Mesothelial cell of epicardium (in vitro differentiated cells): Measurements from ENCODE around the gene CAMK2B. TPM values are rescaled to one million over a fixed set of nuclear protein-coding genes. Genes with fewer than 3 reads are reported as not detected.

ENCODE experiments used
- DNase-seq, 2 experiments: peaks; one replicate each; pipeline ENCODE4 v3.0.0; 2021; ENCODE audit warnings: low spot score in 2 of 2; ENCODE audit not compliant: unreplicated experiment in 2 of 2
- H3K27ac Mint-ChIP-seq: 2 replicates; pipeline ENCODE4 v1.8.0; 2021; ENCODE audit warnings: mixed read lengths
- H3K27me3 Mint-ChIP-seq: 2 replicates; pipeline ENCODE4 v1.8.0; 2021; ENCODE audit warnings: low read depth, mixed read lengths
- H3K36me3 Mint-ChIP-seq: 2 replicates; pipeline ENCODE4 v1.8.0; 2021; ENCODE audit warnings: mixed read lengths
- H3K4me1 Mint-ChIP-seq: 2 replicates; pipeline ENCODE4 v1.8.0; 2021; ENCODE audit warnings: mixed read lengths
- H3K4me3 Mint-ChIP-seq: 2 replicates; pipeline ENCODE4 v1.8.0; 2021; ENCODE audit warnings: mild to moderate bottlenecking, moderate library complexity, mixed read lengths
- H3K9me3 Mint-ChIP-seq: 2 replicates; pipeline ENCODE4 v1.8.0; 2021; ENCODE audit warnings: mixed read lengths
- CTCF ChIP-seq: fragments of 200-600 bp; sonication (generic); IDR thresholded peaks from one replicate; pipeline ENCODE4 v1.5.0; 2021; ENCODE audit warnings: antibody characterized with exemption; ENCODE audit not compliant: unreplicated experiment
- total RNA-seq: library from RNA; stranded (reverse); gene quantifications from 3 replicates; pipeline ENCODE4 v1.2.1, GENCODE V29; 2021

Gene CAMK2B
- total RNA-seq, 1 donor from 2014 or later, result 1.8 TPM

GRCh38 chr7:44348300-44348699 is 22.9 kb upstream of the CAMK2B start:
- H3K4me3 Mint-ChIP-seq, result no peak overlapping the region
- no peak overlapping the region for H3K27ac Mint-ChIP-seq
- peaks cover 45% of the 10 kb centered on the region for H3K27me3 Mint-ChIP-seq
- no peak for TF ChIP-seq CTCF
- no peaks in the 10 kb centered on the region for H3K4me1 Mint-ChIP-seq
- no peak for DNase-seq
- no peaks in the 10 kb centered on the region for H3K36me3 Mint-ChIP-seq
- H3K9me3 Mint-ChIP-seq, result peaks cover 13% of the 10 kb centered on the region

GRCh38 chr7:44347546-44348114 is 22.2 kb upstream of the CAMK2B start:
- Mint-ChIP-seq H3K36me3 (no peaks in the 10 kb centered on the region), H3K4me3 (no peak overlapping the region), H3K27me3 (peaks cover 45% of the 10 kb centered on the region), H3K4me1 (no peaks in the 10 kb centered on the region), H3K9me3 (peaks cover 13% of the 10 kb centered on the region), H3K27ac (no peak overlapping the region)
- no peak for DNase-seq
- no peak for TF ChIP-seq CTCF

GRCh38 chr7:44346063-44346462 is 20.7 kb upstream of the CAMK2B start:
- H3K4me1 Mint-ChIP-seq, result no peaks in the 10 kb centered on the region
- H3K36me3 Mint-ChIP-seq, result no peaks in the 10 kb centered on the region
- no peak overlapping the region for H3K4me3 Mint-ChIP-seq
- TF ChIP-seq CTCF, result no peak
- H3K27me3 Mint-ChIP-seq, result peaks cover 41% of the 10 kb centered on the region
- no peak for DNase-seq
- H3K27ac Mint-ChIP-seq, result no peak overlapping the region
- peaks cover 10% of the 10 kb centered on the region for H3K9me3 Mint-ChIP-seq

- H3K27ac Mint-ChIP-seq, result no peak overlapping the region
- peaks cover 53% of the 10 kb centered on the region for H3K27me3 Mint-ChIP-seq
- H3K4me3 Mint-ChIP-seq, result no peak overlapping the region
- TF ChIP-seq CTCF, result no peak
- no peaks in the 10 kb centered on the region for H3K36me3 Mint-ChIP-seq
- H3K9me3 Mint-ChIP-seq, result peaks cover 9% of the 10 kb centered on the region
- DNase-seq, result no peak
- no peaks in the 10 kb centered on the region for H3K4me1 Mint-ChIP-seq
Observed at GRCh38 chr7:44341401-44341800, 16.0 kb upstream of the CAMK2B start.

DNA sequence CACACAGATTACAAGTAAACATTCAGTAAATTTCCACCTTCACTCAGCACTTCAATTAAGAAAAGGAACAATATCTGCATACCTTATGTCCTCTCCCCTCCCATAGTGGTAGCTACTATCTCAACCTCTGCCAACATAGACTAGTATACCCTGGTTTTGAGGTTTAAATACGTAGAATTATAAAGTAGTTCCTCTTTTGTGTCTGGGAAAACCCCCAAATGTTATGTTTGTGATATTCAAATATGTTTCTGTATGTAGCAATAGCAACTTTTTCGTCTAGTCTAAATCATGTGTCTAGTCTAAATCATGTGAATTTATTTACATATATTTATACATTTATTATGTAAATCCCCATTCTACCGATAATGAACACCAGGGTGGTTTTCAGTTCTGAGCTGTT is 13.2 kb upstream of the CAMK2B start:
- no peak overlapping the region for H3K27ac Mint-ChIP-seq
- no peak for DNase-seq

More for the DNA sequence above, 13.2 kb upstream of the CAMK2B start:
- Mint-ChIP-seq H3K27me3 (peaks cover 43% of the 10 kb centered on the region), H3K4me3 (no peak overlapping the region), H3K36me3 (no peaks in the 10 kb centered on the region), H3K9me3 (peaks cover 9% of the 10 kb centered on the region), H3K4me1 (peaks cover 9% of the 10 kb centered on the region)
- no peak for TF ChIP-seq CTCF
